Right lobe of liver (tissue), 6 donors: ENCODE measurements around the gene LARP4B. TPM values are rescaled to one million over a fixed set of nuclear protein-coding genes. Genes with fewer than 3 reads are reported as not detected.

ENCODE experiments used
- ATAC-seq, 4 donors: fragments of 200-7000 bp; cut with Tn5 transposase; one replicate each; pipeline ENCODE4 v1.9.1; 2020; ENCODE audit warnings: mild to moderate bottlenecking in 4 of 4, moderate library complexity in 4 of 4
- DNase-seq, 3 donors: peaks; one replicate each; pipeline ENCODE4 v3.0.0-alpha.2; 2020
- H3K27ac ChIP-seq, 3 donors: fragments of 200-600 bp; one replicate each; pipeline ENCODE4 v1.8.0; 2022
- H3K27me3 ChIP-seq, 2 donors: fragments of 200-600 bp; one replicate each; pipeline ENCODE4 v1.8.0; 2022
- H3K36me3 ChIP-seq, 4 donors: fragments of 200-600 bp; sonication (generic) in 1 of 4; one replicate each; pipeline versions ENCODE4 v1.5.1 to v1.8.0; 2017 to 2022; ENCODE audit warnings: control low read depth in 1 of 4
- H3K4me1 ChIP-seq, 4 donors: fragments of 200-600 bp; sonication (generic) in 1 of 4; one replicate each; pipeline versions ENCODE4 v1.5.1 to v1.8.0; 2017 to 2022; ENCODE audit warnings: control low read depth in 1 of 4
- H3K4me3 ChIP-seq, 3 donors: fragments of 200-600 bp; one replicate each; pipeline ENCODE4 v1.8.0; 2022
- H3K9me3 ChIP-seq, 4 donors: fragments of 200-600 bp; sonication (generic) in 1 of 4; one replicate each; pipeline versions ENCODE4 v1.5.1 to v1.8.0; 2017 to 2022; ENCODE audit warnings: control low read depth in 1 of 4
- CTCF ChIP-seq, 4 donors: fragments of 200-600 bp in 3 of 4; fragments of 450-650 bp in 1 of 4; IDR thresholded peaks; one replicate each; pipeline versions ENCODE4 v1.5.1 to v1.8.0; 2016 to 2022; ENCODE audit warnings: antibody characterized with exemption in 4 of 4, mild to moderate bottlenecking in 2 of 4
- POLR2A ChIP-seq: fragments of 450-650 bp; IDR thresholded peaks from one replicate; pipeline ENCODE4 v1.6.1; 2017; ENCODE audit warnings: antibody characterized with exemption, mild to moderate bottlenecking
- WGBS: methylation state at CpG from one replicate; pipeline ENCODE4 v1.1.6; 2018; ENCODE audit warnings: low coverage, low lambda C conversion rate; ENCODE audit not compliant: insufficient coverage; ENCODE audit errors: missing lambda C conversion rate; 5-methylcytosine and 5-hydroxymethylcytosine counted together
- intact Hi-C, 2 donors: fragments of 100-400 bp; cut with DNase I; formaldehyde crosslinking; loops; one replicate each; pipeline versions ENCODE4 v1.11.2 to v1.14.1; 2022
- total RNA-seq, 6 experiments: library from RNA; depleted of rRNA in 2 of 6; stranded (reverse); fragments of >200 nt in 2 of 6; fragmentation: NEBNext Ultra II Directional in 3 of 6; extraction: Animal tissue kit (Norgen Biotek cat#: 25700) in 3 of 6; gene quantifications; one replicate each; pipeline versions ENCODE4 v1.1.0 to v1.2.4, GENCODE V29; 2016 to 2023
- donor health status: DM: no; HTN: yes; CAD: no.
- donor health status: DM: no; HTN: no; CAD: no.
- donor health status: DM: no; HTN: no; CAD: no.
- donor health status: DM: no; HTN: yes; CAD: no.
- donor health status: DM: no; HTN: yes; CAD: no.

LARP4B gene
- total RNA-seq, 6 experiments from 2014 or later = 22.4 to 35.9 (median 31.7) TPM

DNA sequence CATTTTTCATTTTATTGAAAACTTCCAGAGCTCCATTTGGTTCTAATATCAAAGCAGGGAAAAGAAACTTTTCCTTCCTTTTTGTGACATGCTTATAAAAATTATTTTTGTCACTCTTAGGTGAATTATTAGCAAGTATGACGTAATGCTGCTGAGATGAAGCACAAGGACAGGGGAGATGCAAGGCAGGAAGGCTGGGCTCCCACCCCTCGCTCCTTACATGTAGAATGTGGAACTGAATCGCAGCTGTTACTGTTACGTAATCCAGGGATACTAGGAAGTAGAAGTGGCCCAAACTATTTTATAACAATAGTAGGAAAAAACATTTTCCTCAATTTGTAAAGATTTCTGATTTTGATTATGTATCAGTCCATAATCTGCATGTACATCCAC, 39.6 kb upstream of the LARP4B start:
- peak overlapping the region in 1 of 3 donors; percentile 22 for H3K4me3 ChIP-seq
- no peaks in the 10 kb centered on the region for H3K36me3 ChIP-seq
- peak; percentile 46 to 54 (median 51) for ATAC-seq
- intact Hi-C loops = no loop called here
- H3K27me3 ChIP-seq = no peaks in the 10 kb centered on the region
- no peaks in the 10 kb centered on the region for H3K9me3 ChIP-seq
- 10% methylated on average over 4 of the region's 4 CpGs for WGBS
- H3K4me1 ChIP-seq = peaks cover 0 to 25% (median 9%) of the 10 kb centered on the region in 4 donors
- no peak for DNase-seq
- peak overlapping the region in 1 of 3 donors; percentile 64 for H3K27ac ChIP-seq
- no peak for TF ChIP-seq POLR2A
- TF ChIP-seq CTCF (IDR thresholded peaks at IDR 0.05) = no peak

DNA sequence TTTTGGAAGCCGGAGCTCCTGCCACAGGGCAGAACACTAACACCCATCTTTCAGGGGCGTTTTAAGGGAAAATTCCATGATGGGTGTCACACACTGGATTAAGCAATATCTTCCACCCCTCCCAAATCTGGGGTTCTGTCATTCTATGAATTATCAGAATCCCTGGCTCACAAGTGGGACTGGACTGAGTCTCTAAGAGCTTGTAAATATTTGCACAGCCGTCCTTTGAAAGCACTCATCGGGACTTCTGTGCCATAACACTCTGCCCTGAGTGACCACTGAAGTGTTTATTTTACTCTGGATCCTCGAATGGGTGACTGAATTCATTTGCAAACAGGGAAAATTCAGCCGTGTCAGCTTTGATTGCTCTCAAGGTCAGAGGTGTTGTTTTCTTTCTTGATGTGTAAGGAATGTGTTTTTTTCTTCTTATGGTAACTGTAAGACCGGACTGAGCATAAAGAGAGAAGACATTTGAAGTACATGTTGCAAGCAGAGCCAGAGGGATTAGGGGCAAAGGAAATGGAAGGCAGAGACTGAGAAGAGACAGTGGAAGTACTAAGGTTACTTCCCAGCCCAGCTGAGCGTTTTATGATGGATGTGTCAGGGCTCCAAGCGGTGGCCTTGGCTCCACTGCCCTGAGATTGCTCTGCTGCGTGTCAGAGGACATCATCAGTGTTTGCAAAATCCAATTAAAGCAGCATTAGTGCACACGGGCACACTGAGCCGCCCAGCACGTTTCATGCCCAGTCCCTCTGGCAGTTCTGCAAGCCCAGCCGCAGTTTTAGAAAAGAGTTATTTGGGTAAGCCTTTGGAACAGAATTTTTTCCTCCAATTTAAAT, 39.0 kb upstream of the LARP4B start:
- Histone ChIP-seq H3K27ac (peak overlapping the region in 2 of 3 donors; percentile 5 to 64), H3K4me1 (peaks cover 0 to 25% (median 9%) of the 10 kb centered on the region in 4 donors), H3K9me3 (no peaks in the 10 kb centered on the region), H3K36me3 (no peaks in the 10 kb centered on the region), H3K27me3 (no peaks in the 10 kb centered on the region), H3K4me3 (peak overlapping the region in 1 of 3 donors; percentile 22)
- ATAC-seq (peak; percentile 73 to 82 (median 80)), DNase-seq (peak in 2 of 3 donors; percentile 57 to 64)
- intact Hi-C loops = no loop called here
- TF ChIP-seq CTCF (IDR thresholded peaks at IDR 0.05) = no peak
- 14% methylated on average over 13 of the region's 14 CpGs for WGBS

DNA sequence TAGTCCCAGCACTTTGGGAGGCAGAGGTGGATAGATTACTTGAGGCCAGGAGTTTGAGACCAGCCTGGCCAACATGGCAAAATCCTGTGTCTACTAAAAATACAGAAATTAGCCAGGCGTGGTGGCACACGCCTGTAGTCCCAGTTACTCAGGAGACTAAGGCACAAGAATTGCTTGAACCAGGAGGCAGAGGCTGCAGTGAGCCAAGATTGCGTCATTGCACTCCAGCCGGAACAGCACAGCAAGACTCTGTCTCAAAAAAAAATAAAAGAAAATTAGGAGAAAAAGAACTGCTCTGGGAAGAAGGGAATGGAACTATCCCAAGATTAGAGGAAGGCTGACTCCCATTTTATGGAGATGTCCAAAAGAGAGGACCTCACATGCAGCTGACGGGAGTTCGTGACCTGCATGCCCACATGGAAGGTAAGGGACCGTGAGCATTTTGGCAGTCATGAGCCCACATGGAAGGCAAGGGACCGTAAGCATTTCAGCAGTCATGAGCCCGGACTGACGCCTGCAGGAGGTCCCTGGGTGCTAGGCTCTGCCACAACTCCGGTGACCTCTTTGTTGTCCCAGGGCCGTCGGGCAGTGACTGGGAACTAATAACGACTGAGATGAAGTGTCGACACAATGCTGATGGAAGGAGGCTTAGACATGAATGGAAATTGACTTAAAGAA, 38.1 kb upstream of the LARP4B start:
- intact Hi-C loops = no loop called here
- Histone ChIP-seq H3K4me3 (no peak overlapping the region), H3K4me1 (peaks cover 0 to 25% (median 9%) of the 10 kb centered on the region in 4 donors), H3K9me3 (no peaks in the 10 kb centered on the region), H3K27ac (peak overlapping the region in 1 of 3 donors; percentile 64), H3K27me3 (no peaks in the 10 kb centered on the region), H3K36me3 (no peaks in the 10 kb centered on the region)
- WGBS = 50% methylated on average over 15 of the region's 15 CpGs
- DNase-seq (no peak), ATAC-seq (peak in 2 of 4 donors; percentile 4 to 19)
- TF ChIP-seq CTCF (IDR thresholded peaks at IDR 0.05) (no peak), POLR2A (no peak)

GRCh38 chr10:968546-969199, 37.2 kb upstream of the LARP4B start:
- Histone ChIP-seq H3K27ac (no peak overlapping the region), H3K4me3 (no peak overlapping the region), H3K27me3 (no peaks in the 10 kb centered on the region), H3K4me1 (peaks cover 0 to 25% (median 9%) of the 10 kb centered on the region in 4 donors), H3K9me3 (no peaks in the 10 kb centered on the region), H3K36me3 (no peaks in the 10 kb centered on the region)
- WGBS = 76% methylated on average over 17 of the region's 17 CpGs
- TF ChIP-seq POLR2A = no peak
- no peak for TF ChIP-seq CTCF (IDR thresholded peaks at IDR 0.05)
- intact Hi-C loops = no loop called here
- ATAC-seq = no peak
- no peak for DNase-seq
